KMS-11 (cell line): ENCODE measurements around the gene SHROOM2.

Experiments used
- H2AFZ ChIP-seq: fragments of 200-600 bp; sonication (generic); 2 replicates; pipeline ENCODE4 v1.6.1; 2016; ENCODE audit warnings: antibody characterized with exemption, mixed run types, low read depth
- H3K27ac ChIP-seq: fragments of 200-600 bp; sonication (generic); 2 replicates; pipeline ENCODE4 v1.6.1; 2016; ENCODE audit warnings: mild to moderate bottlenecking, mixed run types
- H3K27me3 ChIP-seq: fragments of 200-600 bp; sonication (generic); 2 replicates; pipeline ENCODE4 v1.6.1; 2017; ENCODE audit warnings: mild to moderate bottlenecking, low read depth, mixed run types, moderate library complexity; ENCODE audit not compliant: insufficient read depth
- H3K36me3 ChIP-seq: fragments of 200-600 bp; sonication (generic); 2 replicates; pipeline ENCODE4 v1.6.1; 2017; ENCODE audit warnings: mild to moderate bottlenecking, mixed run types; ENCODE audit not compliant: insufficient read depth
- H3K4me1 ChIP-seq: fragments of 200-600 bp; sonication (generic); 2 replicates; pipeline ENCODE4 v1.6.1; 2016; ENCODE audit warnings: mild to moderate bottlenecking, low read depth, mixed run types; ENCODE audit not compliant: poor library complexity, severe bottlenecking
- H3K4me2 ChIP-seq: fragments of 200-600 bp; sonication (generic); 2 replicates; pipeline ENCODE4 v1.7.0; 2016; ENCODE audit warnings: mild to moderate bottlenecking, mixed run types
- H3K4me3 ChIP-seq: fragments of 200-600 bp; sonication (generic); IDR thresholded peaks from 2 replicates; pipeline ENCODE4 v1.6.1; 2017; ENCODE audit warnings: low read depth, low read length, mixed read lengths; ENCODE audit not compliant: insufficient read depth
- H3K79me2 ChIP-seq: fragments of 200-600 bp; sonication (generic); 2 replicates; pipeline ENCODE4 v1.6.1; 2016; ENCODE audit warnings: low read depth, mixed run types; ENCODE audit not compliant: insufficient read depth
- H3K9ac ChIP-seq: fragments of 200-600 bp; sonication (generic); 2 replicates; pipeline ENCODE4 v1.6.1; 2016; ENCODE audit warnings: mild to moderate bottlenecking, mixed run types
- H4K20me1 ChIP-seq: fragments of 200-600 bp; sonication (generic); 2 replicates; pipeline ENCODE4 v1.6.1; 2016; ENCODE audit warnings: mild to moderate bottlenecking, mixed run types; ENCODE audit not compliant: insufficient read depth
- CTCF ChIP-seq: fragments of 200-600 bp; sonication (generic); conservative IDR thresholded peaks from 2 replicates; pipeline ENCODE4 v1.6.1; 2017; ENCODE audit warnings: low read depth, mild to moderate bottlenecking, antibody characterized with exemption, low read length, moderate library complexity, mixed read lengths

SHROOM2 gene

DNA sequence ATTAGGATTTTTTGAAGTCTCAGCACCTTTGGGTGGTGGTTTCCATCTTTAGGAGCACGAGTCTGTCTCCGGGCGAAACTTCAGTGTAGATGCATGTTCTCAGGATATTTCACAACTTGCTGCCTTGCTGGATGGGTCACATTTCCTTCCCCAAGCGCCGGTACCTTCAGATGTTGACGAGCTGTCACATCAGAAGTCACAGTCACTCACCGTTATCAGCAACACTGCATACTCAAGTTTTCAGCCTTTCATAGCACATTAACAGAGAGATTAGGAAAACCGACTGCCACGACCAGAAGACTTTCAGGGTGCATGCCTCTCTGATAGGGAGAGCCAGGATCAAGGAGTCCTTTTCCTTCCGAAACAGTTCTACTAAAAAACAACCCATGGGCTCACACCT is 77.8 kb downstream of the SHROOM2 start:
- no peak for TF ChIP-seq CTCF
- Histone ChIP-seq H2AFZ (no peak overlapping the region), H3K4me1 (no peaks in the 10 kb centered on the region), H3K4me3 (no peak overlapping the region), H4K20me1 (no peaks in the 10 kb centered on the region), H3K79me2 (no peaks in the 10 kb centered on the region), H3K36me3 (no peaks in the 10 kb centered on the region), H3K4me2 (no peak overlapping the region), H3K27ac (no peak overlapping the region), H3K9ac (no peak overlapping the region), H3K27me3 (no peaks in the 10 kb centered on the region)

DNA sequence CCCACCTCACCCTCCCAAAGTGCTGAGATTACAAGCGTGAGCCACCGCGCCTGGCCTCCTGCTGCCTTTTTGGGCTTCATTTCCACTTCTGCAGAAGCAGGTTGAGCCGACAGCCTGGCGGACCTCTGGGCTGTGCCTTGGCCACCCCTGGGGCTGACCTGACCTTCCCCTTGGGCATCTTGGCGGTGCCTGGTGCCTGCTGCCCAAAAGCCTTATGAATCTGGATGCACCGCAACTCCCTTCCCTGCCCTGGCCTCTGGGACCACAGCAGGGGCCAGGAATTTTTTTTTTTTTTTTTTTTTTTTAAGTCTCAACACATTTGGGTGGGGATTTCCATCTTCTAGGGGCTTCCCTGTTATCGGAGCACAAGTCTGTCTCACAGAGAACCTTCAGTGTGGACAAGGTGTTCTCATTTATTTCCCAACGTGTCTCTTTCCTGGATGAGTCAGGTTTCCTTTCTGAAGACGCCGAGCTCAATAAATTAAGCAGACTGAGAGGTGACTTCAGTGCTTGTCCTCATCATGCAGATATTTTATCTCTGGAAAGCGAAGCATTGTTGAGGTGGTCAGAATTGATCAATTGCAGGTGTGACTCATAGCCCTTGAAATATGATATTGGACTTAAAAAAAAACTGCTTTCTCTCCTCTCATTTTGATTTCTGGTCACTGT is 79.7 kb downstream of the SHROOM2 start:
- H3K4me1 ChIP-seq = no peaks in the 10 kb centered on the region
- H3K9ac ChIP-seq = no peak overlapping the region
- no peaks in the 10 kb centered on the region for H4K20me1 ChIP-seq
- no peak overlapping the region for H3K4me2 ChIP-seq
- H3K27me3 ChIP-seq = no peaks in the 10 kb centered on the region
- no peak overlapping the region for H2AFZ ChIP-seq
- TF ChIP-seq CTCF = no peak
- no peaks in the 10 kb centered on the region for H3K79me2 ChIP-seq
- no peak overlapping the region for H3K27ac ChIP-seq
- H3K36me3 ChIP-seq = no peaks in the 10 kb centered on the region
- H3K4me3 ChIP-seq = no peak overlapping the region

DNA sequence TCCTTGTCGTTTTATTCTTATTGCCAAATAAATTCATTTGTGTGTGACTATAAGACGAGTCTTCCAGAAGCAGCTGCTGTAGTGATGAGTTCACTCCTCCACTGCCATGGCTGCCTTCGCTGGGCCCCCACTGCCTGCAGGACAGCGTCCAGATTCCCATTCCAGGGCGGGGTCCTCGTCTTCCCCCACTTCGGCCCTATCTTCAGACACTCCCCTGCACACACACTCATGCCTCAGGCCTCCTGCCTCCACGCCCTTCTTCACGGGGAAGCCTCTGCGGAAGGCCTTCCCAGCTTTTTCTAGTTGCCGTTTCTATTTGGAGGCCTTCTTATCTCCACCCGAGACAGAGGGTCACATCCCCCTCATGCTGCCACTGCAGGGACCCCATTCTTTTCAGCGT is 80.4 kb downstream of the SHROOM2 start:
- Histone ChIP-seq H4K20me1 (no peaks in the 10 kb centered on the region), H3K4me1 (no peaks in the 10 kb centered on the region), H3K9ac (no peak overlapping the region), H2AFZ (no peak overlapping the region), H3K27me3 (no peaks in the 10 kb centered on the region), H3K4me2 (no peak overlapping the region), H3K27ac (no peak overlapping the region), H3K4me3 (no peak overlapping the region), H3K79me2 (no peaks in the 10 kb centered on the region), H3K36me3 (no peaks in the 10 kb centered on the region)
- no peak for TF ChIP-seq CTCF

GRCh38 chrX:9867226-9867625 is 81.0 kb downstream of the SHROOM2 start:
- Histone ChIP-seq H3K36me3 (no peaks in the 10 kb centered on the region), H4K20me1 (no peaks in the 10 kb centered on the region), H3K27ac (no peak overlapping the region), H3K79me2 (no peaks in the 10 kb centered on the region), H3K9ac (no peak overlapping the region), H3K4me2 (no peak overlapping the region), H3K4me1 (no peaks in the 10 kb centered on the region), H2AFZ (no peak overlapping the region), H3K4me3 (no peak overlapping the region), H3K27me3 (no peaks in the 10 kb centered on the region)
- no peak for TF ChIP-seq CTCF
